Hepatocyte (in vitro differentiated cells): ENCODE results near the gene ASB3.

Experiments used
- EZH2 ChIP-seq: fragments of 200-600 bp; sonication (generic); IDR thresholded peaks from 2 replicates; pipeline ENCODE4 v1.6.1; 2016; ENCODE audit warnings: antibody characterized with exemption, mild to moderate bottlenecking, borderline replicate concordance
- EZH2phosphoT487 ChIP-seq: fragments of 200-600 bp; sonication (generic); IDR thresholded peaks from one replicate; pipeline ENCODE4 v1.6.1; 2018; ENCODE audit warnings: antibody characterized with exemption, mild to moderate bottlenecking, low read depth, moderate library complexity; ENCODE audit not compliant: unreplicated experiment, severe bottlenecking
- TF ChIP-seq, protein P1 (sequence below): fragments of 200-600 bp; sonication (generic); IDR thresholded peaks from 2 replicates; pipeline ENCODE4 v1.5.1; 2016; ENCODE audit warnings: antibody characterized with exemption, mild to moderate bottlenecking; ENCODE audit not compliant: poor library complexity

DNA sequence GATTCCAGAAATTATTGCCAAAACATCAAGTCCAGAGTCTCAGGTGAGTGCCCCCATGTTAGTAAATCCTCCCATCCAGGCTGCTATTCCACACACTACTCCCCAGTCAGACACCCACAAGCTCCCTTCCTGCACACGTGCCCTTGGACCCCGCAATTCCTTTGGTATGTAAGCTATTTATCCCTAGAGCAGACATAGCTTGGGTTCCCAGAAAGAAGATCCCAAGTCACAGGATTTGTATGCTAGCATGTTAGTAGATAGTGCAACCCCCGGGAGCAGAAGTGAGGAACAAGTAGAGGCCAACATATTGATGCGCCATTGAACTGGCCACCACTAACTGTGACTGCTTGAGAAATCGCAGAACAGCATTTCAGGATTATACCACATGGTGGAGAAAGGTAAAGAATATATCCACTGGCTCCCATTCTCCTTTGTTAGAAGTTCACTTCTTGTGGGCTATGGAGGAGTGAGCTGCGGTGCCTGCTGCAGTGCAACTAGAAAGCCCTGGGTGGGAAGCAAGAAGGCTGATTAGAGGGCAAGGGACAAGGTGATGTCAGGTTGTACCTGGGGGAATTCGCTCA is 156.6 kb downstream of the ASB3 start:
- TF ChIP-seq, protein P1, sequence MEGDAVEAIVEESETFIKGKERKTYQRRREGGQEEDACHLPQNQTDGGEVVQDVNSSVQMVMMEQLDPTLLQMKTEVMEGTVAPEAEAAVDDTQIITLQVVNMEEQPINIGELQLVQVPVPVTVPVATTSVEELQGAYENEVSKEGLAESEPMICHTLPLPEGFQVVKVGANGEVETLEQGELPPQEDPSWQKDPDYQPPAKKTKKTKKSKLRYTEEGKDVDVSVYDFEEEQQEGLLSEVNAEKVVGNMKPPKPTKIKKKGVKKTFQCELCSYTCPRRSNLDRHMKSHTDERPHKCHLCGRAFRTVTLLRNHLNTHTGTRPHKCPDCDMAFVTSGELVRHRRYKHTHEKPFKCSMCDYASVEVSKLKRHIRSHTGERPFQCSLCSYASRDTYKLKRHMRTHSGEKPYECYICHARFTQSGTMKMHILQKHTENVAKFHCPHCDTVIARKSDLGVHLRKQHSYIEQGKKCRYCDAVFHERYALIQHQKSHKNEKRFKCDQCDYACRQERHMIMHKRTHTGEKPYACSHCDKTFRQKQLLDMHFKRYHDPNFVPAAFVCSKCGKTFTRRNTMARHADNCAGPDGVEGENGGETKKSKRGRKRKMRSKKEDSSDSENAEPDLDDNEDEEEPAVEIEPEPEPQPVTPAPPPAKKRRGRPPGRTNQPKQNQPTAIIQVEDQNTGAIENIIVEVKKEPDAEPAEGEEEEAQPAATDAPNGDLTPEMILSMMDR: no peak
- TF ChIP-seq EZH2: no peak
- TF ChIP-seq EZH2phosphoT487: no peak
